Kidney (tissue), 14 donors: ENCODE measurements around the gene IQCK. TPM values are rescaled to one million over a fixed set of nuclear protein-coding genes. Genes with fewer than 3 reads are reported as not detected.

Source experiments
- DNase-seq, 5 donors: peaks; one replicate each; pipeline ENCODE4 v3.0.0-alpha.2; 2013 to 2020
- FAIRE-seq: peaks from 2 replicates; lab custom pipeline; 2012; peaks lifted over from hg19 to GRCh38; lab: Jason Lieb, UNC
- H3K27ac ChIP-seq, 2 donors: one replicate each; pipeline ENCODE4 v1.7.0; 2013; ENCODE audit warnings: low read depth in 2 of 2, low read length in 2 of 2, inconsistent platforms in 1 of 2
- H3K27me3 ChIP-seq: one replicate; pipeline ENCODE4 v1.7.1; 2013; ENCODE audit warnings: low read length, inconsistent platforms; ENCODE audit not compliant: control insufficient read depth, insufficient read depth
- H3K36me3 ChIP-seq, 3 donors: one replicate each; pipeline versions ENCODE4 v1.7.0 to v1.7.1; 2013; ENCODE audit warnings: low read length in 3 of 3, control low read depth in 1 of 3, inconsistent platforms in 1 of 3; ENCODE audit not compliant: insufficient read depth in 3 of 3, control insufficient read depth in 2 of 3
- H3K4me1 ChIP-seq, 3 donors: one replicate each; pipeline versions ENCODE4 v1.7.0 to v1.7.1; 2013; ENCODE audit warnings: low read length in 3 of 3, inconsistent platforms in 1 of 3, low read depth in 1 of 3; ENCODE audit not compliant: control insufficient read depth in 2 of 3, insufficient read depth in 2 of 3
- H3K4me3 ChIP-seq, 3 donors: one replicate each; pipeline versions ENCODE4 v1.7.0 to v1.8.1; 2013; ENCODE audit warnings: low read length in 3 of 3, control low read depth in 1 of 3, inconsistent platforms in 1 of 3
- H3K9ac ChIP-seq, 3 donors: one replicate each; pipeline versions ENCODE4 v1.7.0 to v1.7.1; 2013; ENCODE audit warnings: low read length in 3 of 3, control low read depth in 1 of 3, inconsistent platforms in 1 of 3
- H3K9me3 ChIP-seq, 3 donors: one replicate each; pipeline versions ENCODE4 v1.7.0 to v1.7.1; 2013; ENCODE audit warnings: low read length in 3 of 3, control low read depth in 1 of 3, inconsistent platforms in 1 of 3; ENCODE audit not compliant: control insufficient read depth in 2 of 3, insufficient read depth in 1 of 3
- intact Hi-C: fragments of 100-400 bp; cut with DNase I; formaldehyde crosslinking; loops from one replicate; pipeline ENCODE4 v1.11.1; 2022
- polyA plus RNA-seq: library from polyadenylated mRNA; stranded (reverse); fragments of 350-450 nt; fragmentation: Illumina TruSeq; extraction: RNeasy Lipid Tissue Mini Kit (QIAGEN cat#74804); gene quantifications from one replicate; pipeline ENCODE4 v1.2.3, GENCODE V29; 2014; ENCODE audit warnings: low read depth, low replicate concordance; ENCODE audit not compliant: insufficient read depth
- total RNA-seq: library from RNA; stranded (reverse); fragmentation: NEBNext Ultra II Directional; extraction: Animal tissue kit (Norgen Biotek cat#: 25700); gene quantifications from one replicate; pipeline ENCODE4 v1.2.1, GENCODE V29; 2021
- TF ChIP-seq, protein P1 (sequence below): IDR thresholded peaks from 3 replicates; pipeline ENCODE4 v1.5.1; 2012; ENCODE audit warnings: mild to moderate bottlenecking, moderate library complexity, borderline replicate concordance; ENCODE audit not compliant: insufficient read depth; ENCODE audit errors: extremely low read depth
- donor health status: control.
- donor health status: control.
- donor health status: control.
- donor health status: control.
- donor health status: control.
- donor health status: DM: yes; HTN: yes; CAD: no.
- donor health status: Normal renal cell carcinoma (clear cell type).

IQCK gene
- total and polyA plus RNA-seq, 2 donors from 2014 or later = 35.4 to 38.1 TPM

- no peaks in the 10 kb centered on the region for H3K9me3 ChIP-seq
- FAIRE-seq (no peak), DNase-seq (no peak)
- H3K9ac ChIP-seq = peak overlapping the region in 1 of 3 donors; percentile 30
- TF ChIP-seq, protein P1, sequence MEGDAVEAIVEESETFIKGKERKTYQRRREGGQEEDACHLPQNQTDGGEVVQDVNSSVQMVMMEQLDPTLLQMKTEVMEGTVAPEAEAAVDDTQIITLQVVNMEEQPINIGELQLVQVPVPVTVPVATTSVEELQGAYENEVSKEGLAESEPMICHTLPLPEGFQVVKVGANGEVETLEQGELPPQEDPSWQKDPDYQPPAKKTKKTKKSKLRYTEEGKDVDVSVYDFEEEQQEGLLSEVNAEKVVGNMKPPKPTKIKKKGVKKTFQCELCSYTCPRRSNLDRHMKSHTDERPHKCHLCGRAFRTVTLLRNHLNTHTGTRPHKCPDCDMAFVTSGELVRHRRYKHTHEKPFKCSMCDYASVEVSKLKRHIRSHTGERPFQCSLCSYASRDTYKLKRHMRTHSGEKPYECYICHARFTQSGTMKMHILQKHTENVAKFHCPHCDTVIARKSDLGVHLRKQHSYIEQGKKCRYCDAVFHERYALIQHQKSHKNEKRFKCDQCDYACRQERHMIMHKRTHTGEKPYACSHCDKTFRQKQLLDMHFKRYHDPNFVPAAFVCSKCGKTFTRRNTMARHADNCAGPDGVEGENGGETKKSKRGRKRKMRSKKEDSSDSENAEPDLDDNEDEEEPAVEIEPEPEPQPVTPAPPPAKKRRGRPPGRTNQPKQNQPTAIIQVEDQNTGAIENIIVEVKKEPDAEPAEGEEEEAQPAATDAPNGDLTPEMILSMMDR = no peak
- H3K27me3 ChIP-seq = no peaks in the 10 kb centered on the region
- peaks cover 0 to 19% (median 13%) of the 10 kb centered on the region in 3 donors for H3K4me1 ChIP-seq
- intact Hi-C loops = no loop called here
- peaks cover 0 to 3% (median 2%) of the 10 kb centered on the region in 3 donors for H3K36me3 ChIP-seq
- H3K27ac ChIP-seq = peak overlapping the region; percentile 42 to 65
- no peak overlapping the region for H3K4me3 ChIP-seq
Observed at GRCh38 chr16:19696961-19697360, 21.1 kb upstream of the IQCK start.

DNA sequence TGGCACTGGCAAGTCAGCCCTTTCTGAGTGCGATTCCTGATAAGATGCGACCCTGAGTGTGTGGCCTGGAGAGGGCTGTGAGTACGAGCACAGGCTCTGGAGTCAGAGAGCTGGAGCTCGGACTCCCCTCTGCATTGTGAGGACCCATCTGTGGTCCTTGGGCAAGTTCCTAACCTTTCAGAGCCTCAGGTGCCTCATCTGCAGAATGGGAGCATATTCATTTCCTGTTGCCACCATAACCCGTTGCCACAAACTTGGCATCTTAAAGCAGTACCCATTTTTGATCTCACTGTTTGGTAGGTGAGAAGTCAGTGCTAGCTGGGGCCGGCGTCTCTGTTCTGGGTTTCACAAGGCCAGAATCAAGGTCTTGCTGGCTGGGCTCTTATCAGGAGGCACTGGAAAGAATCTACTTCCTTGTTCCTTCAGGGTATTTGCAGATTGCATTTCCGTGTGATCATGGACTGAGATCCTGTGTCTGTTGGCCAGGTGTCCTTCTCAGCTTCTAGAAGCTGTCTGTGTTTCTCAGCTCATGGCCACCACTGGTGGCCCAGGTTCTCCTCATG lies 20.2 kb upstream of the IQCK start:
- DNase-seq = no peak
- Histone ChIP-seq H3K36me3 (peaks cover 0 to 6% (median 4%) of the 10 kb centered on the region in 3 donors), H3K4me1 (peaks cover 0 to 19% (median 13%) of the 10 kb centered on the region in 3 donors), H3K9me3 (no peaks in the 10 kb centered on the region), H3K9ac (no peak overlapping the region), H3K27me3 (no peaks in the 10 kb centered on the region), H3K4me3 (no peak overlapping the region), H3K27ac (no peak overlapping the region)
- intact Hi-C loops = no loop called here
- TF ChIP-seq, protein P1 = no peak
- FAIRE-seq = no peak

DNA sequence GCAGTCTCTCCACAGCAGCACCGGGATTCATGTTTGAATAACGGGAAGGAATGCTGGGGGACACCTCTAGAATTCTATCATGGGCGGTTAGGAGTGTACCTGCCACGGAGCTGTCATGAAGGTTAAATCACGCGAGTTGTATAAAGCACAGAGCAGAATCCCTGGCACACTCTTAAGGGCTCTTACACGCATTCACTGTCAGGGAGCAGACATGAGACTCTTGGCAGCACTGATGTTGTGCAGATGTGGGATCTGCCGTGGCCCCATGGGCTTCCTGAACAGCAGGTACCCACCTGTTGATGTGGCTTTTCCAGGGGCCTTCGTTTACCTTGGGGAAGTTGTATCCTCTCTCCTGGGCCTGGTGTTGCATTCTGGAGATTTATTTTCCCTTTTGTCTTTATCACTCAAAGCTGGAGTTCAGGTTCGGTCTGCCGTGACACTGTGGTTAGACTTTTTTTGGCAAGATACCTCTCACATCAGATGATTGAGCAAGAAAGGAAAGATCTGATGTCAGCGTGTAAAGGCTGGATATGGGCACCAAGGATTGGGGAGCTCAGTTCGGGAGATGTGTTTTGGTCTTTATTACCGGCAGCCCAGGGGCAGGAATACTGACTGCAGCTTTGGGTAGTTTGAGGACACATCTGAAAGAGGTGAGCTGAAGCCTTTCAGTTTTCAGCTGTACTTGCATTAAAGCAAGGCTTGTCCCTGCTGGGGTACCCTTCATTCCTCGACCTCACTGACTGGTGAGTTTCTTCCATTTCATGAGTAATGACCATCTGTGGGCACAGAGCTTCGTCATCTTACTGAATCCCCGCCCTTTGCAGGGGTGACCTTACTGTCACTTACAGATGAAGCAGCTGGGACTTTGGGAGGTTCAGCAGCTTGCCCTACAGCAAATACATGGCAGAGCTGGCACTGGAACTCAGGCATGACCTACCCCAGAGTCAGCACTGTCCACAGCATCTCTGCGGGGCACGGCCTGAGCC lies 19.3 kb upstream of the IQCK start:
- H3K9me3 ChIP-seq = no peaks in the 10 kb centered on the region
- no peak overlapping the region for H3K4me3 ChIP-seq
- no peak for FAIRE-seq
- H3K27me3 ChIP-seq = no peaks in the 10 kb centered on the region
- no peak overlapping the region for H3K9ac ChIP-seq
- intact Hi-C loops = no loop called here
- H3K4me1 ChIP-seq = peaks cover 0 to 19% (median 13%) of the 10 kb centered on the region in 3 donors
- no peak overlapping the region for H3K27ac ChIP-seq
- H3K36me3 ChIP-seq = peaks cover 0 to 8% (median 4%) of the 10 kb centered on the region in 3 donors
- no peak for DNase-seq
- TF ChIP-seq, protein P1 = no peak
